ENCODE data around the gene RPS26.

DNA sequence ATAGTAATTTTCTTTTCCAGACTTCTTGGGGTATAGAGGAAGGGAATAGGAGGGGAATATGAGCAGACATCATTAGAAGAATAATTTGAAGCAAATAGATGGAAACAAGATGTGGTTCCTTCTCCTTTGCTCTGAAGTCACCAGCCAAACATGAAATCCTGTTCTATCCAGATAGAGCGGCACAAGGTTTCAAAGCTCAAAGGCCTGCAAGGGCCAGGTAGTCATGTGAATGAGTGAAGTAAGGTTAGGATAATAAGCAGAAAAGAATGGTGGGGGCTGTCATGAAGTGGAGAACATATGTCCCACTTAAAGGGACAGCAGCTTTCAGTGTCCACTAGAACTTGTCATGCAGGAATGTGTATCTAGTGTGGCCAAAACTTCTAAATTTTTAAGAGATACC lies 23.4 kb upstream of the RPS26 start:
- TF ChIP-seq, protein P1, sequence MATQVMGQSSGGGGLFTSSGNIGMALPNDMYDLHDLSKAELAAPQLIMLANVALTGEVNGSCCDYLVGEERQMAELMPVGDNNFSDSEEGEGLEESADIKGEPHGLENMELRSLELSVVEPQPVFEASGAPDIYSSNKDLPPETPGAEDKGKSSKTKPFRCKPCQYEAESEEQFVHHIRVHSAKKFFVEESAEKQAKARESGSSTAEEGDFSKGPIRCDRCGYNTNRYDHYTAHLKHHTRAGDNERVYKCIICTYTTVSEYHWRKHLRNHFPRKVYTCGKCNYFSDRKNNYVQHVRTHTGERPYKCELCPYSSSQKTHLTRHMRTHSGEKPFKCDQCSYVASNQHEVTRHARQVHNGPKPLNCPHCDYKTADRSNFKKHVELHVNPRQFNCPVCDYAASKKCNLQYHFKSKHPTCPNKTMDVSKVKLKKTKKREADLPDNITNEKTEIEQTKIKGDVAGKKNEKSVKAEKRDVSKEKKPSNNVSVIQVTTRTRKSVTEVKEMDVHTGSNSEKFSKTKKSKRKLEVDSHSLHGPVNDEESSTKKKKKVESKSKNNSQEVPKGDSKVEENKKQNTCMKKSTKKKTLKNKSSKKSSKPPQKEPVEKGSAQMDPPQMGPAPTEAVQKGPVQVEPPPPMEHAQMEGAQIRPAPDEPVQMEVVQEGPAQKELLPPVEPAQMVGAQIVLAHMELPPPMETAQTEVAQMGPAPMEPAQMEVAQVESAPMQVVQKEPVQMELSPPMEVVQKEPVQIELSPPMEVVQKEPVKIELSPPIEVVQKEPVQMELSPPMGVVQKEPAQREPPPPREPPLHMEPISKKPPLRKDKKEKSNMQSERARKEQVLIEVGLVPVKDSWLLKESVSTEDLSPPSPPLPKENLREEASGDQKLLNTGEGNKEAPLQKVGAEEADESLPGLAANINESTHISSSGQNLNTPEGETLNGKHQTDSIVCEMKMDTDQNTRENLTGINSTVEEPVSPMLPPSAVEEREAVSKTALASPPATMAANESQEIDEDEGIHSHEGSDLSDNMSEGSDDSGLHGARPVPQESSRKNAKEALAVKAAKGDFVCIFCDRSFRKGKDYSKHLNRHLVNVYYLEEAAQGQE (IDR thresholded peaks at IDR 0.05; ENCODE audit: insufficient read depth in 1 of 2, low read depth in 2 of 2, low read length in 1 of 2), result no peak
- no peak for TF ChIP-seq POLR2AphosphoS5 (IDR thresholded peaks at IDR 0.05; ENCODE audit: low read depth, low read length)
- TF ChIP-seq, protein P2, sequence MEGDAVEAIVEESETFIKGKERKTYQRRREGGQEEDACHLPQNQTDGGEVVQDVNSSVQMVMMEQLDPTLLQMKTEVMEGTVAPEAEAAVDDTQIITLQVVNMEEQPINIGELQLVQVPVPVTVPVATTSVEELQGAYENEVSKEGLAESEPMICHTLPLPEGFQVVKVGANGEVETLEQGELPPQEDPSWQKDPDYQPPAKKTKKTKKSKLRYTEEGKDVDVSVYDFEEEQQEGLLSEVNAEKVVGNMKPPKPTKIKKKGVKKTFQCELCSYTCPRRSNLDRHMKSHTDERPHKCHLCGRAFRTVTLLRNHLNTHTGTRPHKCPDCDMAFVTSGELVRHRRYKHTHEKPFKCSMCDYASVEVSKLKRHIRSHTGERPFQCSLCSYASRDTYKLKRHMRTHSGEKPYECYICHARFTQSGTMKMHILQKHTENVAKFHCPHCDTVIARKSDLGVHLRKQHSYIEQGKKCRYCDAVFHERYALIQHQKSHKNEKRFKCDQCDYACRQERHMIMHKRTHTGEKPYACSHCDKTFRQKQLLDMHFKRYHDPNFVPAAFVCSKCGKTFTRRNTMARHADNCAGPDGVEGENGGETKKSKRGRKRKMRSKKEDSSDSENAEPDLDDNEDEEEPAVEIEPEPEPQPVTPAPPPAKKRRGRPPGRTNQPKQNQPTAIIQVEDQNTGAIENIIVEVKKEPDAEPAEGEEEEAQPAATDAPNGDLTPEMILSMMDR (IDR thresholded peaks at IDR 0.05), result no peak
- TF ChIP-seq TCF7L2 (IDR thresholded peaks at IDR 0.05; ENCODE audit: low read depth, low read length), result no peak
- no peak for TF ChIP-seq SIN3A (IDR thresholded peaks at IDR 0.05; ENCODE audit: borderline replicate concordance, insufficient read depth, low read depth, low read length)
